ENCODE measurements around the gene TTLL5.

GRCh38 chr14:75812622-75813021, 151.6 kb downstream of the TTLL5 start:
- TF ChIP-seq, protein P1, sequence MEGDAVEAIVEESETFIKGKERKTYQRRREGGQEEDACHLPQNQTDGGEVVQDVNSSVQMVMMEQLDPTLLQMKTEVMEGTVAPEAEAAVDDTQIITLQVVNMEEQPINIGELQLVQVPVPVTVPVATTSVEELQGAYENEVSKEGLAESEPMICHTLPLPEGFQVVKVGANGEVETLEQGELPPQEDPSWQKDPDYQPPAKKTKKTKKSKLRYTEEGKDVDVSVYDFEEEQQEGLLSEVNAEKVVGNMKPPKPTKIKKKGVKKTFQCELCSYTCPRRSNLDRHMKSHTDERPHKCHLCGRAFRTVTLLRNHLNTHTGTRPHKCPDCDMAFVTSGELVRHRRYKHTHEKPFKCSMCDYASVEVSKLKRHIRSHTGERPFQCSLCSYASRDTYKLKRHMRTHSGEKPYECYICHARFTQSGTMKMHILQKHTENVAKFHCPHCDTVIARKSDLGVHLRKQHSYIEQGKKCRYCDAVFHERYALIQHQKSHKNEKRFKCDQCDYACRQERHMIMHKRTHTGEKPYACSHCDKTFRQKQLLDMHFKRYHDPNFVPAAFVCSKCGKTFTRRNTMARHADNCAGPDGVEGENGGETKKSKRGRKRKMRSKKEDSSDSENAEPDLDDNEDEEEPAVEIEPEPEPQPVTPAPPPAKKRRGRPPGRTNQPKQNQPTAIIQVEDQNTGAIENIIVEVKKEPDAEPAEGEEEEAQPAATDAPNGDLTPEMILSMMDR (IDR thresholded peaks at IDR 0.05; ENCODE audit: low read depth, low read length, poor library complexity, severe bottlenecking): no peak
- TF ChIP-seq EZH2phosphoT487 (IDR thresholded peaks at IDR 0.05; ENCODE audit: borderline replicate concordance, low read length): no peak

All from DOHH2 (cell line).